GM12878 (cell line): ENCODE results near the gene CALHM2. TPM values are rescaled to one million over a fixed set of nuclear protein-coding genes. Genes with fewer than 3 reads are reported as not detected.
A peak's percentile ranks its signal among the peaks of the same experiment; 100 is the strongest.

Source experiments
- ATAC-seq: fragments of 200-7000 bp; cut with Tn5 transposase; 3 replicates; pipeline ENCODE4 v1.9.1; 2020; ENCODE audit warnings: mild to moderate bottlenecking, moderate library complexity
- BruUV-seq: library from RNA; stranded (reverse); fragments of 400-500 nt; replicated peaks from 2 replicates; lab custom pipeline; 2021; lab: Mats Ljungman, UMichigan
- CTCF ChIA-PET: fragments of 300-600 bp; sonication (Branson Sonifier 250); formaldehyde crosslinking; extraction: SDS; loops from one replicate; lab custom pipeline; 2021; ENCODE audit warnings: inconsistent platforms; lab: Yijun Ruan, JAX
- POLR2A ChIA-PET: fragments of 350-600 bp; formaldehyde crosslinking; extraction: SDS; loops from one replicate; lab custom pipeline; 2021; ENCODE audit warnings: inconsistent platforms; lab: Charles Lee
- RAD21 ChIA-PET: fragments of 300-600 bp; sonication (Branson Sonifier 250); formaldehyde crosslinking; loops from one replicate; lab custom pipeline; 2023; ENCODE audit warnings: antibody characterized with exemption; ENCODE audit not compliant: unreplicated experiment; lab: Charles Lee
- SMC1A ChIA-PET: fragments of 300-600 bp; sonication (Branson Sonifier 250); formaldehyde crosslinking; loops from one replicate; lab custom pipeline; 2023; ENCODE audit not compliant: unreplicated experiment, uncharacterized antibody; lab: Charles Lee
- DNase-seq: peaks from one replicate; pipeline ENCODE4 v3.0.0-alpha.2; 2011; ENCODE audit warnings: low read depth, low spot score
- FAIRE-seq: peaks from 3 replicates; lab custom pipeline; 2011; peaks lifted over from hg19 to GRCh38; lab: Jason Lieb, UNC
- H2AFZ ChIP-seq: 2 replicates; pipeline ENCODE4 v1.6.0; 2011; ENCODE audit warnings: low read depth, low read length, control low read depth; ENCODE audit not compliant: control insufficient read depth
- H3K27ac ChIP-seq: 2 replicates; pipeline ENCODE4 v1.5.1; 2011; ENCODE audit warnings: control low read depth; ENCODE audit not compliant: control insufficient read depth, insufficient read depth
- H3K27me3 ChIP-seq, 2 experiments: replicated peaks in 1 of 2; 2 replicates each; pipeline versions ENCODE4 v1.6.0 to v1.6.1; 2011; ENCODE audit warnings: low read length in 1 of 2; ENCODE audit not compliant: control insufficient read depth in 2 of 2, insufficient read depth in 2 of 2
- H3K36me3 ChIP-seq, 2 experiments: 2 replicates each; pipeline ENCODE4 v1.5.1; 2011; ENCODE audit warnings: low read length in 1 of 2; ENCODE audit not compliant: control insufficient read depth in 2 of 2, insufficient read depth in 2 of 2
- H3K4me1 ChIP-seq: 2 replicates; pipeline ENCODE4 v1.6.1; 2011; ENCODE audit warnings: mild to moderate bottlenecking, low read length, moderate library complexity, mixed read lengths; ENCODE audit not compliant: control insufficient read depth, insufficient read depth
- H3K4me2 ChIP-seq: 2 replicates; pipeline ENCODE4 v1.6.0; 2011; ENCODE audit warnings: control low read depth; ENCODE audit not compliant: control insufficient read depth, insufficient read depth
- H3K4me3 ChIP-seq: fragments of 200-600 bp; sonication (generic); 2 replicates; pipeline ENCODE4 v1.5.1; 2016
- H3K79me2 ChIP-seq: 2 replicates; pipeline ENCODE4 v1.6.0; 2011; ENCODE audit warnings: low read length; ENCODE audit not compliant: control insufficient read depth, insufficient read depth
- H3K9ac ChIP-seq: 2 replicates; pipeline ENCODE4 v1.8.0; 2011; ENCODE audit warnings: low read length, control low read depth, mixed read lengths; ENCODE audit not compliant: control insufficient read depth, insufficient read depth
- H3K9me3 ChIP-seq: replicated peaks from 3 replicates; pipeline ENCODE4 v1.5.1; 2011; ENCODE audit warnings: mild to moderate bottlenecking, low read length; ENCODE audit not compliant: control insufficient read depth, insufficient read depth
- H4K20me1 ChIP-seq: 2 replicates; pipeline ENCODE4 v1.6.0; 2011; ENCODE audit not compliant: control insufficient read depth, insufficient read depth
- ATF3 ChIP-seq: IDR thresholded peaks from 2 replicates; pipeline ENCODE4 v1.6.1; 2011; ENCODE audit warnings: low read depth, mild to moderate bottlenecking, low read length, moderate library complexity, borderline replicate concordance; ENCODE audit errors: extremely low read depth
- ATF7 ChIP-seq: fragments of 450-650 bp; IDR thresholded peaks from 2 replicates; pipeline ENCODE4 v1.6.1; 2016; ENCODE audit warnings: low read depth, mild to moderate bottlenecking
- BACH1 ChIP-seq: fragments of 450-650 bp; IDR thresholded peaks from 2 replicates; pipeline ENCODE4 v1.6.1; 2017; ENCODE audit warnings: mild to moderate bottlenecking, borderline replicate concordance
- CEBPZ ChIP-seq: fragments of 150-350 bp; IDR thresholded peaks from 2 replicates; pipeline ENCODE4 v1.6.1; 2016; ENCODE audit warnings: low read depth, low read length
- EP300 ChIP-seq, 2 experiments: fragments of 150-350 bp in 1 of 2; IDR thresholded peaks; 2 replicates each; pipeline ENCODE4 v1.6.1; 2011 to 2012; ENCODE audit warnings: low read depth in 2 of 2, low read length in 2 of 2, borderline replicate concordance in 1 of 2, improper control_type of control experiment in 1 of 2, inconsistent platforms in 1 of 2; ENCODE audit not compliant: control insufficient read depth in 1 of 2
- FOXK2 ChIP-seq: fragments of 450-650 bp; IDR thresholded peaks from 2 replicates; pipeline ENCODE4 v1.6.1; 2017; ENCODE audit warnings: mild to moderate bottlenecking, moderate library complexity
- HDAC2 ChIP-seq: fragments of 200-600 bp; sonication (generic); IDR thresholded peaks from 2 replicates; pipeline ENCODE4 v1.6.1; 2017
- HDGF ChIP-seq: fragments of 450-650 bp; IDR thresholded peaks from 2 replicates; pipeline ENCODE4 v1.6.1; 2016; ENCODE audit warnings: antibody characterized with exemption
- IKZF2 ChIP-seq, 2 experiments: fragments of 450-650 bp; IDR thresholded peaks; 2 replicates each; pipeline ENCODE4 v1.6.1; 2017; ENCODE audit warnings: mild to moderate bottlenecking in 2 of 2, moderate library complexity in 2 of 2
- IRF4 ChIP-seq: IDR thresholded peaks from 2 replicates; pipeline ENCODE4 v1.6.1; 2011; ENCODE audit warnings: low read depth, low read length
- MTA2 ChIP-seq: fragments of 450-650 bp; IDR thresholded peaks from 2 replicates; pipeline ENCODE4 v1.6.1; 2016; ENCODE audit warnings: low read depth, mild to moderate bottlenecking, moderate library complexity
- NBN ChIP-seq: fragments of 450-650 bp; IDR thresholded peaks from 2 replicates; pipeline ENCODE4 v1.6.1; 2016
- POLR2A ChIP-seq: IDR thresholded peaks from 2 replicates; pipeline ENCODE4 v1.6.1; 2011; ENCODE audit warnings: low read depth, mild to moderate bottlenecking, low read length
- POLR2AphosphoS5 ChIP-seq: IDR thresholded peaks from 2 replicates; pipeline ENCODE4 v1.6.1; 2011; ENCODE audit warnings: mild to moderate bottlenecking, low read length, inconsistent platforms
- SIN3A ChIP-seq: IDR thresholded peaks from 2 replicates; pipeline ENCODE4 v1.6.1; 2012; ENCODE audit warnings: low read depth, low read length, improper control_type of control experiment
- SIX5 ChIP-seq: IDR thresholded peaks from 2 replicates; pipeline ENCODE4 v1.6.1; 2011; ENCODE audit warnings: mild to moderate bottlenecking, low read depth, low read length, moderate library complexity; ENCODE audit not compliant: severe bottlenecking
- SMAD1 ChIP-seq: fragments of 450-650 bp; IDR thresholded peaks from 2 replicates; pipeline ENCODE4 v1.6.1; 2018; ENCODE audit warnings: mild to moderate bottlenecking, low read depth; ENCODE audit not compliant: partially characterized antibody
- STAT1 ChIP-seq: fragments of 450-650 bp; conservative IDR thresholded peaks from 2 replicates; pipeline ENCODE4 v1.6.1; 2014; ENCODE audit warnings: antibody characterized with exemption, mild to moderate bottlenecking
- SUPT20H ChIP-seq: IDR thresholded peaks from 2 replicates; pipeline ENCODE4 v1.6.1; 2011; ENCODE audit warnings: low read depth, mild to moderate bottlenecking, low read length, moderate library complexity, borderline replicate concordance; ENCODE audit not compliant: control insufficient read depth
- WGBS: methylation state at CpG from one replicate; pipeline ENCODE4 v1.1.6; 2016; ENCODE audit warnings: low lambda C conversion rate; ENCODE audit not compliant: insufficient replicate concordance, insufficient coverage; ENCODE audit errors: missing lambda C conversion rate; 5-methylcytosine and 5-hydroxymethylcytosine counted together
- in situ Hi-C: fragments of 300-500 bp; cut with MboI; formaldehyde crosslinking; loops from 9 replicates; pipeline ENCODE4 v1.14.3; 2018; ENCODE audit warnings: mixed read lengths
- intact Hi-C: fragments of 100-400 bp; cut with micrococcal nuclease; formaldehyde crosslinking; loops from one replicate; pipeline ENCODE4 v1.14.2; 2022; ENCODE audit not compliant: unreplicated experiment
- polyA plus RNA-seq, 11 experiments: library from polyadenylated mRNA; depleted of rRNA in 4 of 11; unstranded in 6 of 11; stranded (reverse) in 5 of 11; fragments of >200 nt; fragmentation: Nextera tagmentation in 4 of 11; fragmentation: Illumina TruSeq in 1 of 11; extraction: Ambion mirVana in 4 of 11; extraction: Trizol in 1 of 11; gene quantifications; 1 replicate in 1 of 11; 2 replicates in 10 of 11; pipeline versions ENCODE4 v1.2.1 to v1.2.3, GENCODE V29; 2011 to 2016; ENCODE audit warnings: inconsistent platforms in 2 of 11, missing spikeins in 2 of 11, low read depth in 1 of 11
- total RNA-seq, 4 experiments: library from RNA; depleted of rRNA in 3 of 4; stranded (reverse); fragments of >200 nt in 3 of 4; fragmentation: Illumina TruSeq in 1 of 4; extraction: Trizol in 1 of 4; gene quantifications; 2 replicates each; pipeline versions ENCODE4 v1.2.1 to v1.2.3, GENCODE V29; 2013 to 2021

The CALHM2 gene
- total and polyA plus RNA-seq, 10 of the 15 experiments (the other 5 are each of a cell fraction or from before 2014, with no cell fraction given), result 0.60 to 23.7 (median 9.3) TPM

- TF ChIP-seq POLR2A, result no peak
- no peak for TF ChIP-seq SUPT20H
- TF ChIP-seq HDAC2, result no peak
Measured at GRCh38 chr10:103473261-103473671, 21.1 kb upstream of the CALHM2 start (continued).

GRCh38 chr10:103472005-103472404, 19.8 kb upstream of the CALHM2 start:
- H3K27ac ChIP-seq, result peak overlapping the region; percentile 93
- SMC1A ChIA-PET, result interaction anchor here (0.7 to 9.8 kb wide), 15 partner anchors 9 to 111 kb away, joined by 3 to 124 read pairs (median 3); partner anchors contain the start of genes ATP5MK, CALHM2 and PDCD11
- BruUV-seq, result no TSS peak
- no peaks in the 10 kb centered on the region for H3K79me2 ChIP-seq
- 8% methylated on average over 2 of the region's 2 CpGs for WGBS
- peak overlapping the region; percentile 81 for H3K4me2 ChIP-seq
- in situ Hi-C loops, result no loop called here
- H3K9me3 ChIP-seq, result no peaks in the 10 kb centered on the region
- peak overlapping the region; percentile 62 for H3K4me3 ChIP-seq
- POLR2A ChIA-PET, result interaction anchor here (1.2 to 9.3 kb wide), 5 partner anchors 13 to 279 kb away, joined by 3 to 144 read pairs (median 13); partner anchors contain the start of genes CALHM1, CALHM2 and NT5C2
- ATAC-seq, result peak; percentile 51
- H3K36me3 ChIP-seq, result no peaks in the 10 kb centered on the region
- intact Hi-C loops, result loop anchor here (5.0 kb wide), 1 partner anchor 105 kb away; the partner anchor contains the start of gene TAF5
- no peak for DNase-seq
- H3K4me1 ChIP-seq, result peaks cover 68% of the 10 kb centered on the region
- H3K27me3 ChIP-seq, result no peaks in the 10 kb centered on the region
- peak; percentile 13 for FAIRE-seq
- RAD21 ChIA-PET, result interaction anchor here (1.1 to 3.8 kb wide), 9 partner anchors 9 to 75 kb away, joined by 3 to 56 read pairs (median 6); partner anchors contain the start of genes ATP5MK, CALHM1, CALHM2 and PDCD11
- H3K9ac ChIP-seq, result peak overlapping the region; percentile 84
- H4K20me1 ChIP-seq, result no peaks in the 10 kb centered on the region
- H2AFZ ChIP-seq, result peak overlapping the region; percentile 29
- CTCF ChIA-PET, result interaction anchor here (0.9 to 10.6 kb wide), 10 partner anchors 10 to 121 kb away, joined by 3 to 195 read pairs (median 4); partner anchors contain the start of gene CALHM2
- no peak; a peak in 1 of 4 replicates for TF ChIP-seq EP300 (IDR thresholded peaks at IDR 0.05; ENCODE audit: borderline replicate concordance in 1 of 2, control insufficient read depth in 1 of 2, low read depth in 2 of 2, low read length in 2 of 2)
- TF ChIP-seq ATF7, result no peak
- no peak for TF ChIP-seq SMAD1
- TF ChIP-seq ATF3, result no peak
- TF ChIP-seq HDGF, result no peak
- TF ChIP-seq IRF4, result no peak
- no peak for TF ChIP-seq BACH1
- no peak; the same call in 1 of the 2 replicates for TF ChIP-seq POLR2AphosphoS5
- no peak for TF ChIP-seq SIX5
- no peak for TF ChIP-seq CEBPZ
- TF ChIP-seq SIN3A, result no peak
- peak; percentile 36 to 54; a peak in 3 of 4 replicates for TF ChIP-seq IKZF2 (IDR thresholded peaks at IDR 0.05)
- TF ChIP-seq NBN, result no peak
- no peak for TF ChIP-seq FOXK2
- TF ChIP-seq STAT1, result no peak
- TF ChIP-seq MTA2, result no peak
